ENCODE results near the gene OR51B4. TPM values are rescaled to one million over a fixed set of nuclear protein-coding genes. Genes with fewer than 3 reads are reported as not detected.

Gene OR51B4
- total and polyA plus RNA-seq, 9 of the 15 experiments (the other 6 are each of a cell fraction or from before 2014, with no cell fraction given), result 17.1 to 64.6 (median 39.9) TPM

- no peak for TF ChIP-seq ZNF589 (CRISPR knock-in tag; IDR thresholded peaks at IDR 0.05; ENCODE audit: low read depth)
- no peak for TF ChIP-seq HNRNPL (IDR thresholded peaks at IDR 0.05; ENCODE audit: low read depth, low read length)
- no peak for TF ChIP-seq FOXP1 (CRISPR knock-in tag; IDR thresholded peaks at IDR 0.05)
- no peak for TF ChIP-seq RBM14 (IDR thresholded peaks at IDR 0.05; ENCODE audit: borderline replicate concordance, insufficient read depth, low read depth, low read length)
- no peak for TF ChIP-seq BRF1 (IDR thresholded peaks at IDR 0.05; ENCODE audit: borderline replicate concordance, extremely low read depth, insufficient read length)
- TF ChIP-seq ZNF561 (CRISPR knock-in tag; conservative IDR thresholded peaks at IDR 0.05), result no peak
- peak in 1 of 2 experiments; percentile 34; a peak in 2 of 4 replicates for TF ChIP-seq MNT (conservative IDR thresholded peaks at IDR 0.05)
- TF ChIP-seq ZFP30 (CRISPR knock-in tag; IDR thresholded peaks at IDR 0.05; ENCODE audit: borderline replicate concordance), result no peak
- peak; percentile 80 to 93 (median 89) for TF ChIP-seq CTCF (IDR thresholded peaks at IDR 0.05 in 2 of 3, conservative IDR thresholded peaks at IDR 0.05 in 1 of 3; ENCODE audit: insufficient read depth in 2 of 3, low read depth in 1 of 3, low read length in 3 of 3)
- TF ChIP-seq ELF1 (tag; IDR thresholded peaks at IDR 0.05), result peak; percentile 48; the same call in 1 of the 2 replicates
- peak in 1 of 2 experiments; percentile 34; a peak in 1 of 4 replicates for TF ChIP-seq ZNF639 (CRISPR knock-in tag; conservative IDR thresholded peaks at IDR 0.05 in 1 of 2, IDR thresholded peaks at IDR 0.05 in 1 of 2)
- 0 out of 2 replicates have a peak, but pooled peaks have one; percentile 33 for TF ChIP-seq L3MBTL2 (IDR thresholded peaks at IDR 0.05)
- no peak for TF ChIP-seq CHD4 (IDR thresholded peaks at IDR 0.05; ENCODE audit: insufficient read depth, insufficient replicate concordance, low read depth, low read length, poor library complexity, severe bottlenecking)
- TF ChIP-seq SMC3 (conservative IDR thresholded peaks at IDR 0.05; ENCODE audit: insufficient read depth, low read depth, low read length), result peak; percentile 93
- 0 out of 2 replicates have a peak, but pooled peaks have one; percentile 41 for TF ChIP-seq FOXM1 (IDR thresholded peaks at IDR 0.05; ENCODE audit: low read depth)
- TF ChIP-seq FOXM1 (CRISPR knock-in tag; IDR thresholded peaks at IDR 0.05; ENCODE audit: low read depth), result no peak
- TF ChIP-seq ZNF280A (IDR thresholded peaks at IDR 0.05; ENCODE audit: low read depth, partially characterized antibody), result no peak
Observed at GRCh38 chr11:5291207-5291838, 10.4 kb downstream of the OR51B4 start (continued).
